GM19438 (cell line): ENCODE measurements around the gene CLASP2.

Experiments used
- ATAC-seq: cut with Tn5 transposase; IDR thresholded peaks from one replicate; pipeline ENCODE4 v1.9.1; 2021; ENCODE audit warnings: low read depth; ENCODE audit not compliant: unreplicated experiment

The CLASP2 gene

DNA sequence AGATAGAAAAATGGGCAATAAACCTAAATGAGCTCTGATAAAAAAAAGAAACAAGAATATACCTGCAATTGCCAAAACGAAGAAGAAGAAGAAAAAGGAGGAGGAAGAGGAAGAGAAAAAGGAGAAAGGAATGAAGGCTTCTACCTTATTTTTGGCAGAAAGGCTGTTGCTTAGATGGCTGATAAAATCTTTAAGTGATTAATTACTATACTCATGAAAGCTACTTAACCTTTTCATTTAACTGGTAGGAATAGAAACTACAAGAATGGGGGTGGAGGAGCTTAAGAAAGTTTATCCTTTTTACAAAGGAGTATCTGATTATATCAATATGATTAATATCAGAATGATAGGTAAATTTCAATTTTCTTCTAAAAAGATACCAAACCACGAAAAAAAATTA lies 75.2 kb downstream of the CLASP2 start:
- ATAC-seq, result no peak

DNA sequence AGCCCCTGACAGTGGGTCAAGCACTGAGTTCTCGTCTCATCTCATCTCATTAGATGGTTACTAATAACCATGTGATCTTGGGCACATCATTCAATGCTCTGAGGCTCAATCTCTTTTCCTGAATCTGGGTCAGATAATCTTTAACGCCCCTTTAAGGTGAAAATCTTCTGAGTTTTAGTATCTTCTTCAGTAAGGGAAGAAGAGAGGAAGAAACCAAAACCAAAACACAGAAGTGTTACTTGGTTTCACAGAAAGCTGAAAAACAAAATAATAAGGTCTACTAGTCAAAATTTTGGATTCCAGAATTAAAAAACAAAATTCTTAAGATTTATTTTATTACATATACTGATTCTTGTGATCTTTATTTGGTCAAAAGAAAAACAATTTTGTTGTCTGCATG lies 78.2 kb downstream of the CLASP2 start:
- ATAC-seq, result no peak

DNA sequence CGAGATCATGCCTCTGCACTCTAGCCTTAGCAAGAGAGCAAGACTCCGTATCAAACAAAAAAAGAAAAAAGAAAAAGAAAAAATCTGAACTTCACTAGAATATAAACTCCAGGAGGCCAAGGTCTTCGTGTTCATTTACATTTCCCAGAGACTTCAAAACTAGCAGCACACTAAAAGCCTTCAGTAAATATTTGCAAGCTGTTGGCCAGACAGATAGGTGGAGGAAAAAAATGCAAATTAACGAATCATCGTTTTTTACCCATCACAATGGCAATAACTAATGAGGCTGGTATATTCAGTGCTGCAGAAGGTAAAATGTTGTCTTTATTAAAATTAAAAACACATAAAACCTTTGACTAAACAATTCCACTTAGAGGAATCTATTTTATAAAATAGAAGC lies 80.6 kb downstream of the CLASP2 start:
- no peak for ATAC-seq

DNA sequence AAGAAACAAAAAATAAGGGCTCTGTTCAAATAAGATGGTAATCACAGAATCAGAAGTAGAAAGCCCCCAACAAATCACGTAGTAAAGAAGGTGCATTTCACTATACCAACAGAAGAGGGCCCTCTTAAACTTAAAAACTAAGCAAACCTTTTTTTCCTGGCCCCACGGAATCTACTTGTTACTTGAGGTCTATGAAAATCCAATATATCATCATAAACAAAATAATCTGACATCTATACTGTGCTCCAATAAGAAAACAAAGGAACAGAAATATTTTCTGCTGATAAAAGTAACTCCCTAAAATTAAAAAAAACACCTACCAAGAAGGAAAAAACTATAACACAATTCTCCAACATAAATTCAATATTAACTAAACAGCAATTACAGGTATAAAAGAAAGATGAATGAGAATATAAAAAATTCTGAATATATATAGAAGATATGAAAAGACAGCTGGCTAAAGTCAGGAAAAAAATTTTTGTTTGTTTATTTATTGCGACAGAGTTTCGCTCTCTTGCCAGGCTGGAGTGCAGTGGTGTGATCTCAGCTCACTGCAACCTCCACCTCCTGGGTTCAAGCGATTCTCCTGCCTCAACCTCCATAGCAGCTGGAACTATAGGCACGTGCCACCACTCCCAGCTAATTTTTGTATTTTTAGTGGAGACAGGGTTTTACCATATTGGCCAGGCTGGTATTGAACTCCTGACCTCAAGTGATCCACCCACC lies 81.8 kb downstream of the CLASP2 start:
- ATAC-seq, result no peak

DNA sequence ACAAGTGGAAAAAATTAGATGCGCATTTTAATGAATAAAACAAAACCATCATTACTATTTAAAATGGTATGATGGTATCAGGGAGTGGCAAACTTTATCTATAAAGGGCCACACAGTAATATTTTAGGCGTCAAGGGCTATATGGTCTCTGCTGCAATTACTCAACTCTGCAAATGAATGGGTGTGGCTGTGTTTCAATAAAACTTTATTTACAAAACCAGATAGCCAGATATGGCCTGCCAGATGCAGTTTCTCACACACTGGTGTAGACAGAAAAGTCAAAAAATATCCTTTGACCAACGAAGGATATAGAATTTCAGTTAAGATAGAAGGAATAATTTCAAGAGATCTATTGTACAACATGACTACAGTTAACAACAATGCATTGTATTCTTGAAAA lies 83.8 kb downstream of the CLASP2 start:
- ATAC-seq, result no peak

DNA sequence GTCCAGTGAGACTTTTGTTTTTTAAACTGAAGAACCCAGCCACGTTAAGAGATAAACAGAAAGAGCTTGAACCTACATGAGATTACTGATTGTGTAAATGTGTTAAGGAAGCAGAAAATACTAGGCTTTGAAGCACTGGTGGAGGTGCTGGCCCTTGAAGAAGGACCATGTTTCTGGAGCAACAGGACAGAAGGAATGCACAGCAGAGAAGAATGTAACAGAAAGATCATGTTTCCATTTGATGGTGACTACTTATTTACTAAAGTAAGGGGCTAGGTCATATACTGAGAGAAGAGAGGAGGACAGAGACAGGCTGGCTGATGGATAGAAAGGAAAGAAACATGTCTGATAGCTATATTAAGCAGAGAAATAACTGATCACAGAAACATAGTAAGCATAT lies 88.8 kb downstream of the CLASP2 start:
- ATAC-seq, result no peak

DNA sequence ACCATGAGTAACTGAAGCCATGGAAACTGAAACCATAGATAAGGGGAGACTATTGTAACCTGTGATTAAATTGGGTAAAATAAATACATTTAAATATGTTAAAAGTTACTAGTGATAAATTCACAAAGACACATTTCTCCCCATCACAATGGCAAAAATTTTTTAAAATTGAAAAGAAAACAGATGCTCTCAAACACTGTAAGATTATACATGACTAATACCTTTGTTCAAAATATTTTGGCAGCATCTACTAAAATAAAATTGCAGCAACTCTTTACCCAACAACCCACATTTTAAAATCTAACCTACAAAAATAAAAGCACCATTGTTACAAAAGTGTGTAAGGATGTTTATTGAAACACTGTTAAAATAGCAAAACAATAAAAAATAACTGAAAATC lies 93.3 kb downstream of the CLASP2 start:
- ATAC-seq, result no peak

DNA sequence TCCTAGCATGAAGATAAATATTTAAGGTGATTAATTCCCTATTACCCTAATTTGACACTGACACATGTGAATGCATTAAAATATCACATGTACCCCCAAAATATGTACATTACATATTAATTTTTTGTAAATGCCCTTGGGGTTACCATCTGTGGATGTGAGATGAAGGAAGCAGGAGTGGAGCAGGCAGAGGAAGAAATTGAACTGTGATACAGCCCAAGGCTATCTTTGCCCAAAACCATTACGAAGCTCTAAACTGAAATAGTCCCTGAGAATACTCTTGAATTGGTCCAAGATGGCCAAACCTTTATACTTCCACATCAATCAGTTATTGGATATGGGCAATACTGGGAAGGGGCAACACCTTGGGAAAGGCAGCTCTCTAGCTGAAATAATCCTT lies 105.0 kb downstream of the CLASP2 start:
- no peak for ATAC-seq

DNA sequence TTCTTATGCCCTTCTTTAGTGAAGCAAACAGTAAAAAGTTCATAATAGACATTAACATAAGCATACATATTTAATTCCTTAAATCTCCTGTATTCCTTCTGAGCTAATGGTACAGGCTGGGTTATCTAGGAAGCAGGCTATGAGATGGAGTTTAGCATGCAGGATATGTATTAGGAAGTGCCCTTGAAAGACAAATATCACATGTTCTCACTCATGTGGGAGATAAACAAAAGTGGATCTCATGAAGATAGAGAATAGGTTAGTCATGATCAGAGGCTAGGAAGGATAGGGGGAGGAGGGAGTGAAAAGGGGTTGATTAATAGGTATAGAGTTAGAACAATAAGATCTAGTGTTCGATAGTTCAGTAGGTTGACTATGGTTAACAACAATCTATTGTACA lies 105.4 kb downstream of the CLASP2 start:
- ATAC-seq, result no peak

GRCh38 chr3:33602829-33603228 lies 115.2 kb downstream of the CLASP2 start:
- no peak for ATAC-seq

DNA sequence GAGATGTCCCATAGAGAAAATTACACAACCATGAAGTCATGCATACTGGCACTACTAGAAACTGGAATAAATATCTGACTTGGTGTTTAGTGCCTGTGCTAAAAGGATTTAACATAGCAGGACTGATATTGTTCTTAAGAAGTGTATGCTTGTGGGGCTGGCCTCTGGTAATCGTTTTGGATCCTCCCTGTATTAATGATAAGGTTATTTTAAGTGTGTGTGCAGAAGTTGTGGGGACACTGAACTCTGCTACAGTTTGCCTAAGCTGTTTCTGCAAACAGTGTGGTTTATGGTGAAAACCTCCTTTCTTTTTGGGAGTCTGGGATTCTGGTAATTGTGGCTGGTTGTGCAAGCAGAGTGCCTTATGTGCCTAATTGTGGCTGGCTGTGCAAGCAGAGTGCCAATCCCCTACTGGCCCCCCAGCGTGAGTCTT lies 120.8 kb downstream of the CLASP2 start:
- no peak for ATAC-seq

DNA sequence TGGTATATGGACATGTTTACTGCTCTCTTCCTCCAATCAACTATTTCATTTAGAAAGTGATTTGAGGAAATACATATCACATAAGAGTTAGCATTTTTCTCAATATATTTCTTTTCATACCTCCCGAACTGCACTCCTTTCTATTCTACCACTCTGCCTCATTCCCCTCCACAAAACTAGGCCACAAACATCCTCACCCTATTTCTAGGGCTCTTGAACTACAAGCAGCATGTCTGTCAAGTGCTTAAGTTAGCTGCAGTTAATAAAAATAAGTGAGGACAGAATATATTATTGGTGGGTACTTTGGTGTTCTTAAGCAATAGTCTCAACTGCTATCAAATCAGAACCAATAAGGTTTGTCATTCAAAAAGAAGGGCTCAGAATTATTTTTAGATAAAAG lies 125.1 kb downstream of the CLASP2 start:
- no peak for ATAC-seq

GRCh38 chr3:33590541-33590940 lies 127.5 kb downstream of the CLASP2 start:
- no peak for ATAC-seq

- no peak for ATAC-seq
Observed at GRCh38 chr3:33586402-33586801, 131.7 kb downstream of the CLASP2 start.

- no peak for ATAC-seq
Observed at GRCh38 chr3:33582234-33582633, 135.8 kb downstream of the CLASP2 start.

DNA sequence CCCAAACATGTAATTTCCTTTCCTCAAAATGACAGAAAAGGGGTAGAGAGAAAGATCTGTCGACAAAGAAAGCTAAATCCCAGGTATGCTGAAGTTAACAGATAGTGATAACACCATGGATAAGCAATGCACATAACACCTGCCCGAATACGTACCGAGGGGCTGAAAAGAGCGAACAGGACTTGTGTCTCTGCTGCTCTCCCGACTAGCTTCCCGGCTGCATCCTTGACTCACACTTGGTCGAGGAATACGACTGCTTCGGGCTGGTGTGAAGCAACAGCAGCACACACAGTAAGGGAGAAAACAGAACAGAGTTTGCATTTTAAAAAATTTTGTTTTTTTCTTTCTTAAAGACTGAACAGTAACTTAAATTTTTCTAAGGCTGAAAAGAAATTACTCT lies 136.4 kb downstream of the CLASP2 start:
- no peak for ATAC-seq

DNA sequence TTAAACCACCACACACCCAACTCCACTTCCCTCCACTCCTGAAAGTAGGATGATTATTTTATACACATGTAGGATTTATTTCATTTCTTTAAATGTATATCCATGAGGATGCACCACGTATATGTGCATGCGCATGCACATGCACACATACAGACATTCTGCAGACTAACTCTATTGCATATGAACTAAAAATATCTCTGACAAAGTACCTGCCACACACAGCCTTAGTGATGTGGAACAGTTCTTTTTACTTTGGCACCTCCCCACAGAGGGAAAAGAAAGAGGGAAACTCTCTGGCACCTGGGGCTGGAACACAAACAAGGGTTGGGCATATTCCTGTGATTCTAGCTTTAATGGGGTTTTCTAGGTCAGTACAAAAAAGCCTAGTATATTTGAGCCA lies 138.2 kb downstream of the CLASP2 start:
- ATAC-seq, result no peak

DNA sequence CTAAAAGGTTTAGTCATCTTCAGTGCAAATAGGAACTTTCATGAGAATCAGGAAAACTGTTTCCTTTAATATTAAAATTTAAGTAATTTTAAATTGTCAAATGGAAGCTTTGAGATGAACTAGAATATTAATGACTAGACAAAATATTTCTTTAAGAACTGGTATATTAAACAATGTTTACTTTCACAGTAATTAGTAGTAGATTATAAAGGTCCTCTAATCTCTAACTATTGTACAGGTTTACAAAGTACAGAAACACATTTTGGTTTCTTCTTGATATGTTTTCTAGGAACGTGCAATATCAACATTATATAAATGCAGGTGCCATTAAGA lies 138.9 kb downstream of the CLASP2 start:
- ATAC-seq, result no peak

DNA sequence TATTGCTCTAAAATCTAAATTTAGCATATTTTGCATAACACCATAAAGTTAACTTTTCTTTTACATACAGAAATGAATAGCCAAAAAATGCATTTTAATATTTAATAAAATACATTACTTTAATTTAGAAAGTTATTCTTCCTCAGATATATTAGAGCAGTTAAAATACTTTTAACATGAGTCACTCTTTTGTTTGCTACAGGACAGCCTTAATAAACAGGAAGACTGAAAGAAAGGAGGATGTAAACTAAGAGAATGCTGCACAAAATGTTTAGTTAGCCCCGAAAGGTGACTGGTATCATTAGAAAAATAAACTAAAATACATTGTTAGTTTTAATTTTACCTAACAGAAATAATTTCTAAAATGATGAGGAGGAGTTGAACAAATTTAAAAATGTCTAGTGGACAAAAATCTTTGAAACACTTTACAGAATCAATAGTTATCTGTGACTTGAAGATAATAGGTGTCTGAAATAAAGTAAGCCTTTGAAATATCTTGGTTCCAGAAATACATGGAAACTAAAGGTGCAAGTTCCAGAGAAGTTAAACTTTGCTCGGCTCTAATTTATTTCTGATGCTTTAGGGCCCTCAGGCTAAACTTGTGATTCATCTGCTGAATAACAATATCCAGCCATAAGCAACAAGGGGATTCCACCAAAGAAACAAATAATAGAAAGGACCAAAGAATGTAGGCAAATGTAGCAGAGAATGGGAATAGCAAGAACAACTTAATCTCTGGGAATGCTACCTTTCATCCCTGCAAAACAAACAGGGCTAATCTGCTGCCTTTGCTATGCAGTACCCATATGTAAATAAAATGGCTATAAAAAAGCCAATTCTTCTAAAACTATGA lies 139.5 kb downstream of the CLASP2 start:
- ATAC-seq, result no peak

DNA sequence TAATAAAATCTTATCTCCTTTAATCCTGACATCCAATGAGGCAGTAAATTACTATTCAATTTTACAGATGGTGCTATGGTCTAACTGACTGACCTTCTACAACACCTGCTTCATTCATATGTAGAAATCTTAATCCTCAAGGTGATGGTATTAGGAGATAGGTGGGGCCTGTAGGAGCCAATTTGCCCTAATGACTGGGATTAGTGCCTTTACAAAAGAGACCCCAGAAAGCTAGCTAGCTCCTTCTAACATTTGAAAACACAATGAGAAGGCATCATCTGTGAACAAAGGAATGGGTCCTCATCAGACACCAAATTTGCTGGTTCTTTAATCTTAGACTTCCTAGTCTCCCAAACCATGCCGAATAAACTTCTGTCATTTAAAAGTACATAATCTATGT lies 140.5 kb downstream of the CLASP2 start:
- ATAC-seq, result no peak

GRCh38 chr3:33577173-33577572 lies 140.9 kb downstream of the CLASP2 start:
- no peak for ATAC-seq

DNA sequence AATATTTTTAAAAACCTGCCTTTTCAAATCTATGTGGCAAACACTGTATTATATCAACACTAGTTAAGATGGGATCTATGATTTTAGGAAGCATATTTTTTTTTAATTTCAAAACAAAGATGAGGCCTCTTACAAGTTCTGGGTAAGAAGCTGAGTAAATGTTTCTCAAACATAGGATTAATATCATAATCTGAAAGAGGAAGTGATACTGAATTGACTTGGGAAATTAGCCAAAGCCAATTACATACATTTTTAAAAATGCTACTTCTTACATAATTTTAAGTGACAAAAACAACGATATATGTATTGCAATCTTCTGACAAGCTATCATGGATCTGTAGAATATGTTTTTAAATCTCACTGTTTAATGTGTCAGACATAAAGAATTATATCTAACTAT lies 142.7 kb downstream of the CLASP2 start:
- no peak for ATAC-seq
